HG02973 (cell line): Measurements from ENCODE around the gene TPP1.

Experiments
- ATAC-seq: cut with Tn5 transposase; IDR thresholded peaks from one replicate; pipeline ENCODE4 v1.9.1; 2021; ENCODE audit warnings: moderate library complexity; ENCODE audit not compliant: unreplicated experiment

TPP1 gene

GRCh38 chr11:6647836-6648235, 28.6 kb upstream of the TPP1 start:
- no peak for ATAC-seq

- ATAC-seq, result peak; percentile 91
These were observed 27.9 kb upstream of the TPP1 start for GRCh38 chr11:6646918-6647679.

- ATAC-seq, result peak; percentile 3
These were observed 27.3 kb upstream of the TPP1 start for GRCh38 chr11:6646576-6646917.

GRCh38 chr11:6646071-6646470, 26.8 kb upstream of the TPP1 start:
- ATAC-seq, result no peak

- no peak for ATAC-seq
These were observed 23.7 kb upstream of the TPP1 start for GRCh38 chr11:6642957-6643356.

- ATAC-seq, result no peak
These were observed 21.9 kb upstream of the TPP1 start for GRCh38 chr11:6640985-6641701.

GRCh38 chr11:6640036-6640984, 21.1 kb upstream of the TPP1 start:
- no peak for ATAC-seq

GRCh38 chr11:6638429-6638828, 19.2 kb upstream of the TPP1 start:
- no peak for ATAC-seq

GRCh38 chr11:6637871-6638270, 18.6 kb upstream of the TPP1 start:
- ATAC-seq, result no peak

- ATAC-seq, result no peak
These were observed 17.3 kb upstream of the TPP1 start for GRCh38 chr11:6636480-6636879.

GRCh38 chr11:6635082-6635932, 16.1 kb upstream of the TPP1 start:
- no peak for ATAC-seq

- no peak for ATAC-seq
These were observed 15.3 kb upstream of the TPP1 start for GRCh38 chr11:6634534-6634933.

GRCh38 chr11:6633422-6634408, 14.5 kb upstream of the TPP1 start:
- ATAC-seq, result no peak

- no peak for ATAC-seq
These were observed 13.2 kb upstream of the TPP1 start for GRCh38 chr11:6632116-6633073.

GRCh38 chr11:6631361-6631890, 12.2 kb upstream of the TPP1 start:
- ATAC-seq, result no peak

GRCh38 chr11:6630632-6631291, 11.5 kb upstream of the TPP1 start:
- no peak for ATAC-seq

GRCh38 chr11:6629892-6630631, 10.8 kb upstream of the TPP1 start:
- ATAC-seq, result no peak
